Measurements from ENCODE around the gene TBC1D7.
"Not testable (repeated sequence)": the region's sequence is repeated elsewhere in the genome, so short reads cannot be mapped to it uniquely, and the experiment has no call there.

TBC1D7 gene

DNA sequence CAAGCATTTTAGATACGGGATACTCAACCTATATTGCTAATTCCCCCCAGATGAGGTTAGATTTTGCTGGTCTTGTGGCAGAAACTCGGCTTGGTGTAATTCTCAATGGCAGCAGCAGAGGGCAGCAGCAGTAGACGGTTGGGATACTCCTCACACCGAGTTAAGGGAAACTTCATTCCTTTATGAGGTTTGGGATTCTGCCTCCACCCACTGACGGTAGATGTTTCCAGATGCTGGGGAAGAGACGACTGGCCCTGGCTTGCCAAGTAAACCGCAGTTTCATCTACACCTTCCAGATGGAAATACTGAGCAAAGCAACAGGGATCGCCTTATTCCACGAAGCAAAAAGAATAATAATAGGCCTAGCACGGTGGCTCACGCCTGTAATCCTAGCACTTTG, 8.2 kb upstream of the TBC1D7 start:
- no peak overlapping the region for H3K4me3 ChIP-seq (replicated peaks; ENCODE audit: low read depth, low read length)
- peak; percentile 94 for DNase-seq (ENCODE audit: low read depth)
- TF ChIP-seq, protein P1, sequence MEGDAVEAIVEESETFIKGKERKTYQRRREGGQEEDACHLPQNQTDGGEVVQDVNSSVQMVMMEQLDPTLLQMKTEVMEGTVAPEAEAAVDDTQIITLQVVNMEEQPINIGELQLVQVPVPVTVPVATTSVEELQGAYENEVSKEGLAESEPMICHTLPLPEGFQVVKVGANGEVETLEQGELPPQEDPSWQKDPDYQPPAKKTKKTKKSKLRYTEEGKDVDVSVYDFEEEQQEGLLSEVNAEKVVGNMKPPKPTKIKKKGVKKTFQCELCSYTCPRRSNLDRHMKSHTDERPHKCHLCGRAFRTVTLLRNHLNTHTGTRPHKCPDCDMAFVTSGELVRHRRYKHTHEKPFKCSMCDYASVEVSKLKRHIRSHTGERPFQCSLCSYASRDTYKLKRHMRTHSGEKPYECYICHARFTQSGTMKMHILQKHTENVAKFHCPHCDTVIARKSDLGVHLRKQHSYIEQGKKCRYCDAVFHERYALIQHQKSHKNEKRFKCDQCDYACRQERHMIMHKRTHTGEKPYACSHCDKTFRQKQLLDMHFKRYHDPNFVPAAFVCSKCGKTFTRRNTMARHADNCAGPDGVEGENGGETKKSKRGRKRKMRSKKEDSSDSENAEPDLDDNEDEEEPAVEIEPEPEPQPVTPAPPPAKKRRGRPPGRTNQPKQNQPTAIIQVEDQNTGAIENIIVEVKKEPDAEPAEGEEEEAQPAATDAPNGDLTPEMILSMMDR (IDR thresholded peaks at IDR 0.05; ENCODE audit: low read length, missing control alignments), result peak; percentile 95

GRCh38 chr6:13334953-13335352, 6.6 kb upstream of the TBC1D7 start:
- peak; percentile 81 for DNase-seq (ENCODE audit: low read depth)
- TF ChIP-seq, protein P1 (IDR thresholded peaks at IDR 0.05; ENCODE audit: low read length, missing control alignments), result no peak

GRCh38 chr6:13332349-13332706, 4.0 kb upstream of the TBC1D7 start:
- TF ChIP-seq, protein P1 (IDR thresholded peaks at IDR 0.05; ENCODE audit: low read length, missing control alignments), result no peak
- H3K4me3 ChIP-seq (replicated peaks; ENCODE audit: low read depth, low read length), result no peak overlapping the region
- DNase-seq (ENCODE audit: low read depth), result no peak

More at GRCh38 chr6:13334953-13335352, 6.6 kb upstream of the TBC1D7 start:
- no peak overlapping the region for H3K4me3 ChIP-seq (replicated peaks; ENCODE audit: low read depth, low read length)

GRCh38 chr6:13331516-13332348, 3.4 kb upstream of the TBC1D7 start:
- peak; percentile 58 for DNase-seq (ENCODE audit: low read depth)

DNA sequence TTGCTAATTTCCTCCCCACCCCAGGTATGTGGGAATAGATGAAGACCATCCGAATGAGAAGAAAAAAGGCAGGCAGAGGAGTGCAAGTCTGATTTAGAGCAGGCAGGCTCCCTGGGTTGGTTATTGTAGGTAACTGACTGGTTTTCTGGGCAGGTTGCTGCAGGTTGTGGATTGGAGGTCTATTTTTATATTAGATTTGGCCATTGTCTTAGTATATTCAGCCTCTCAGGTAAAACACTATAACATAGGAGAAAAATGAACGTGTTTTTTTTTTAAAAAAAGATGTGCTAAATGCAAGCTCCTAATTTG, 492 bp upstream of the TBC1D7 start:
- peak overlapping the region; percentile 98 for H3K4me3 ChIP-seq (replicated peaks; ENCODE audit: low read depth, low read length)
- TF ChIP-seq, protein P1 (IDR thresholded peaks at IDR 0.05; ENCODE audit: low read length, missing control alignments), result no peak
- no peak for DNase-seq (ENCODE audit: low read depth)

More at GRCh38 chr6:13331516-13332348, 3.4 kb upstream of the TBC1D7 start:
- no peak overlapping the region for H3K4me3 ChIP-seq (replicated peaks; ENCODE audit: low read depth, low read length)
- TF ChIP-seq, protein P1 (IDR thresholded peaks at IDR 0.05; ENCODE audit: low read length, missing control alignments), result peak; percentile 63

DNA sequence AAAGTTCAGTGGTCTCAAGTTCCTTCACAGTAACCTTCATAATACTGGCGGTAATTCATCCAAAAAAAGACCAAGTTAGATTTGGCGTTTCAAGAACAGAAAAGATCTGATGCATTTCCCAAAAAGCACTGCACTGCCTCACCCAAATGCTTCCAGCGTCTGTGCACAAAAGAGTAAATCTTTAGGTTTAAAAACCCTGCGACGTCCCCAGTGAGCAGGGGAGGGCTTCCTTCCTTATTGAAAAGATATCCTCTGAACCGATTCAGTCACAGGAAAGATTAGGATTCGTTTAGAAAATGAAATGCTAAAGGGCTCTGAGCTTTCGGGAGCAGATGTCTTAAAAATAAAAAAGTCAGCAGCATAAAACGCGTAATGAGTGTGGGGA, 654 bp downstream of the TBC1D7 start:
- DNase-seq (ENCODE audit: low read depth), result no peak
- TF ChIP-seq, protein P1 (IDR thresholded peaks at IDR 0.05; ENCODE audit: low read length, missing control alignments), result no peak
- peak overlapping the region; percentile 98 for H3K4me3 ChIP-seq (replicated peaks; ENCODE audit: low read depth, low read length)

DNA sequence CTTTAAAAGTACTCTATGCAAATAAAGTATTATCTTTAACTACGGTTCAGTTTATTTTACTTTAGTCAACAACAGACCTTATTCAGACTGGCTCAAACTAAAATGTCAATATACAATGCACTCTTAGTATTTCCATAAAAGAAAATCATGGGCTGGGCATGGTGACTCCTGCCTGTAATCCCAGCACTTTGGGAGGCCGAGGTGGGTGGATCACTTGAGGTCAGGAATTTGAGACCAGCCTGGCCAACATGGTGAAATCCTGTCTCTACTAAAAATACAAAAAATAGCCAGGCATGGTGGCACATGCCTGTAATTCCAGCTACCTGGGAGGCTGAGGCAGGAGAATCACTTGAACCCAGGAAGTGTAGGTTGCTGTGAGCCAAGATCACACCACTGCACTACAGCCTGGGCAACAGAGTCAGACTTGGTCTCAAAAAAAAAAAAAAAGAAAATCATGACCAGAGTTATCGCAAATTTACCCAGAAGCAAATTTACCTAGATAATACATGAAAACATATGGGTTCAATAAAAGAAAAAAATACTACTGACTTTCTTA, 2.2 kb downstream of the TBC1D7 start:
- not testable (repeated sequence) for DNase-seq (ENCODE audit: low read depth)
- peak overlapping the region; percentile 98 for H3K4me3 ChIP-seq (replicated peaks; ENCODE audit: low read depth, low read length)

All from fibroblast of pulmonary artery (primary cell).